ENCODE measurements around the gene JSRP1. TPM values are rescaled to one million over a fixed set of nuclear protein-coding genes. Genes with fewer than 3 reads are reported as not detected.

JSRP1 gene
- total and polyA plus RNA-seq, 2 of the 8 experiments (the other 6 are each of a cell fraction or from before 2014, with no cell fraction given), result 0.24 to 0.56 TPM

GRCh38 chr19:2226051-2226839 lies 30.0 kb downstream of the JSRP1 start (continued):
- TF ChIP-seq, protein P1, sequence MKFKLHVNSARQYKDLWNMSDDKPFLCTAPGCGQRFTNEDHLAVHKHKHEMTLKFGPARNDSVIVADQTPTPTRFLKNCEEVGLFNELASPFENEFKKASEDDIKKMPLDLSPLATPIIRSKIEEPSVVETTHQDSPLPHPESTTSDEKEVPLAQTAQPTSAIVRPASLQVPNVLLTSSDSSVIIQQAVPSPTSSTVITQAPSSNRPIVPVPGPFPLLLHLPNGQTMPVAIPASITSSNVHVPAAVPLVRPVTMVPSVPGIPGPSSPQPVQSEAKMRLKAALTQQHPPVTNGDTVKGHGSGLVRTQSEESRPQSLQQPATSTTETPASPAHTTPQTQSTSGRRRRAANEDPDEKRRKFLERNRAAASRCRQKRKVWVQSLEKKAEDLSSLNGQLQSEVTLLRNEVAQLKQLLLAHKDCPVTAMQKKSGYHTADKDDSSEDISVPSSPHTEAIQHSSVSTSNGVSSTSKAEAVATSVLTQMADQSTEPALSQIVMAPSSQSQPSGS (IDR thresholded peaks at IDR 0.05; ENCODE audit: low read length), result no peak
- no peak for TF ChIP-seq CEBPB (IDR thresholded peaks at IDR 0.05; ENCODE audit: low read depth, low read length)
- no peak for TF ChIP-seq GTF2F1 (IDR thresholded peaks at IDR 0.05; ENCODE audit: borderline replicate concordance, low read depth, low read length)
- TF ChIP-seq TAF7 (optimal IDR thresholded peaks at IDR 0.05; ENCODE audit: borderline replicate concordance, low read depth, low read length), result no peak
